Medulla oblongata (tissue), 1 donor: Measurements from ENCODE around the gene ZNF679.
"Not testable (repeated sequence)": the region's sequence is repeated elsewhere in the genome, so short reads cannot be mapped to it uniquely, and the experiment has no call there.

Source experiments
- DNase-seq: peaks from one replicate; pipeline ENCODE4 v3.0.0-alpha.2; 2015; ENCODE audit errors: extremely low spot score

The ZNF679 gene

GRCh38 chr7:64310426-64310825, 82.2 kb downstream of the ZNF679 start:
- no peak for DNase-seq

GRCh38 chr7:64312826-64313225, 84.6 kb downstream of the ZNF679 start:
- no peak for DNase-seq

GRCh38 chr7:64313740-64314491, 85.6 kb downstream of the ZNF679 start, which contains the start of gene ZNF736:
ZNF736 (plus strand) TSS chr7:64313961; CDS start chr7:64314151, 190 bp downstream.
- DNase-seq = peak; percentile 97

- no peak for DNase-seq
Observed at GRCh38 chr7:64314566-64314965, 86.3 kb downstream of the ZNF679 start.

- not testable (repeated sequence) for DNase-seq
Observed at GRCh38 chr7:64316031-64316742, 87.9 kb downstream of the ZNF679 start.
